22Rv1 (cell line): Measurements from ENCODE around the gene ORM1.

Experiments used
- H3K27ac ChIP-seq: fragments of 450-650 bp; 2 replicates; pipeline ENCODE4 v1.5.1; 2017
- ZFX ChIP-seq: fragments of 450-650 bp; IDR thresholded peaks from 2 replicates; pipeline ENCODE4 v1.6.1; 2017; ENCODE audit warnings: antibody characterized with exemption, borderline replicate concordance
- TF ChIP-seq, protein P1 (sequence below): fragments of 450-650 bp; IDR thresholded peaks from 2 replicates; pipeline ENCODE4 v1.5.1; 2017; ENCODE audit warnings: mild to moderate bottlenecking

The ORM1 gene

DNA sequence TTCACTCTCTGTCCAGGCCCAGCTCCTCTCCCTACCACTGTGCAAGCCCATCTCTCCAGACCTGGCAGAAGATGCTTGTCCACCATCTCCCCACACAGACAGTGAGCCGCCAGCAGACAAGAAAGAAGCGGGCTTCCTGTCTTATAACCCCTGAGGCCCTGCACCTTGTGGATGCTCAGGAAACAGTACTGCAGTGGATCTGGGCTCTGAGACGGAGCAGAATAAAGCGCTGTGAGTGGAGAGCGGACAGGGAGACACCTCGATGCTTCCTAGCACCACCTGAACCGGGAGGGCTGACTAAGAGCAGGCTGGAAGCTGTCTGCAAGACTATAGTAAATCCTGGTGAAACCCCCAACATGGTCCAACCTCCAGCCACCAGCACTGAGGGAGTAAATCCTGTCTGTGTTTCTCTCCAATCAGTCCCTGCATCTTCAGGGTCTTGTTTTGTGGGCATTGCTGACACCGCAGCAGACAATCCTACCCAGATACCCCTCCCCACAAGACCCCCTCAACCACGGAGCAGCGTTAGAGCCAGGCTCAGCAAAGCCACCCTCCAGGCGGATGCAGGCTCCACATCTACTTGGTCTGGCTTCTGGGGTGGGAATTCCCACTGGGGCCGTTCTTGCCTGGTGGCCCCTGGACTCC lies 25.5 kb downstream of the ORM1 start:
- H3K27ac ChIP-seq: no peak overlapping the region
- TF ChIP-seq ZFX: no peak
- TF ChIP-seq, protein P1, sequence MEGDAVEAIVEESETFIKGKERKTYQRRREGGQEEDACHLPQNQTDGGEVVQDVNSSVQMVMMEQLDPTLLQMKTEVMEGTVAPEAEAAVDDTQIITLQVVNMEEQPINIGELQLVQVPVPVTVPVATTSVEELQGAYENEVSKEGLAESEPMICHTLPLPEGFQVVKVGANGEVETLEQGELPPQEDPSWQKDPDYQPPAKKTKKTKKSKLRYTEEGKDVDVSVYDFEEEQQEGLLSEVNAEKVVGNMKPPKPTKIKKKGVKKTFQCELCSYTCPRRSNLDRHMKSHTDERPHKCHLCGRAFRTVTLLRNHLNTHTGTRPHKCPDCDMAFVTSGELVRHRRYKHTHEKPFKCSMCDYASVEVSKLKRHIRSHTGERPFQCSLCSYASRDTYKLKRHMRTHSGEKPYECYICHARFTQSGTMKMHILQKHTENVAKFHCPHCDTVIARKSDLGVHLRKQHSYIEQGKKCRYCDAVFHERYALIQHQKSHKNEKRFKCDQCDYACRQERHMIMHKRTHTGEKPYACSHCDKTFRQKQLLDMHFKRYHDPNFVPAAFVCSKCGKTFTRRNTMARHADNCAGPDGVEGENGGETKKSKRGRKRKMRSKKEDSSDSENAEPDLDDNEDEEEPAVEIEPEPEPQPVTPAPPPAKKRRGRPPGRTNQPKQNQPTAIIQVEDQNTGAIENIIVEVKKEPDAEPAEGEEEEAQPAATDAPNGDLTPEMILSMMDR: no peak

DNA sequence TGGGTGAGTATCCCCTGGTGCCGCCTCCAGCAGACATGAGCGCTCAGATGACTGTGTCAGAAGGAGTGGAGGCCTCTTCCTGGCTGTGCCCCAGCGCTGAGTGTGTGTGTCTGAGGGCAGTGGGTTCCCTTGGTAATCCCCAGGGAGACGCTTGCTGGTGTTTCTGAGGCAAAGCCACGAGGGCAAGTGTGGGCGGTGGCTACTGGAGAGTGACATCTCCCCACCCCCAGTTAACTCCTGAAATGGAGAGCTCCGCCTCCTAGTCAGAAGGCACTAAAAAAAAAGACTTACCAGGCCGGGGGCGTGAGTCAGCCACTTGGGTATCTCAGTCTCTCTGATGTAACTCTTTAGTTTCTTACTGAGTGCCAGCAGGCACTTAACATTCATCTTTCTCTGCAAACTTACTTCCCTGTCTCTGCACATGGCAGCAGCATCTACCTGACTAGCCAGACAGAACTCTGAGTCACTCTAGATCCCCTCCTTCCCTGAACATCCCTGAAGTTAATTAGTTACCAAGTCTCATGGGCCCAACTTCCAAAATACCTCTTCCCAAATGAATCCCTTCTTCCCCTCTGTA lies 26.1 kb downstream of the ORM1 start:
- no peak for TF ChIP-seq ZFX
- TF ChIP-seq, protein P1: no peak
- no peak overlapping the region for H3K27ac ChIP-seq

DNA sequence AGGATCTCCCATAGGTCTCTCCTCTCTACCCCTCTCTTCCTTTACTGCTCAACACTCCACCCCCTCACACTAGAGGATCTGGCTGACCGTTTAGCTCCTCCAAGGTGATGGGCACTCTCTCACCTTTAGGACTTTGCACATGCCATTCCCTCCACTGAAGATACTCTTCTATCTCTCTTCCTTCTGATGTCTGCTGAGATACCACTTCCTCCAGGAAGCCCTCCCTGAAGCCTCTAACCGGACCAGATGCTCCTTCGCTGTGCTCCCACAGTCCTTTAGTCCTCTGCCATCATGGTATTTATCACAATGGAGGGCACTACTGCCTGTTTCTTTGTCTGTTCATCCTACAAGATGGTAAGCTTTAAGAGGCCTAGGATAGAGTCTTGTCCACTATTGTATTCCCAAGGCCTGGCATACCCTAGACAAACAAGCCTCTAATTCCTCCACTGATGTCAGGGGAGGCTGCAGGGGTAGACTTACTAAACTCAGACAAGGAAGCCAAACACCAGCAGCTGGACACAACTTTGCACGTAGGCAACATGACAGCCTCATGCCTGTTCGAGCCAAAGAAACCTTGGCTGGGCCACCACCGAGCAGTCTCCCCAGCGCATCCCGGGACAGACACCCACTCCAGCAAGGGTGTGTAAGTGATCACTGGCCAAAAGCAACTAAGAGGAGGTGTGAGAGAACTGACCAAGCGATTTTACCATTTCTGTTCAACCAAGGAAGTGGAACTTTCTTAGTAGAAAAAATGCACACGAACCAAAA lies 27.0 kb downstream of the ORM1 start:
- no peak overlapping the region for H3K27ac ChIP-seq

DNA sequence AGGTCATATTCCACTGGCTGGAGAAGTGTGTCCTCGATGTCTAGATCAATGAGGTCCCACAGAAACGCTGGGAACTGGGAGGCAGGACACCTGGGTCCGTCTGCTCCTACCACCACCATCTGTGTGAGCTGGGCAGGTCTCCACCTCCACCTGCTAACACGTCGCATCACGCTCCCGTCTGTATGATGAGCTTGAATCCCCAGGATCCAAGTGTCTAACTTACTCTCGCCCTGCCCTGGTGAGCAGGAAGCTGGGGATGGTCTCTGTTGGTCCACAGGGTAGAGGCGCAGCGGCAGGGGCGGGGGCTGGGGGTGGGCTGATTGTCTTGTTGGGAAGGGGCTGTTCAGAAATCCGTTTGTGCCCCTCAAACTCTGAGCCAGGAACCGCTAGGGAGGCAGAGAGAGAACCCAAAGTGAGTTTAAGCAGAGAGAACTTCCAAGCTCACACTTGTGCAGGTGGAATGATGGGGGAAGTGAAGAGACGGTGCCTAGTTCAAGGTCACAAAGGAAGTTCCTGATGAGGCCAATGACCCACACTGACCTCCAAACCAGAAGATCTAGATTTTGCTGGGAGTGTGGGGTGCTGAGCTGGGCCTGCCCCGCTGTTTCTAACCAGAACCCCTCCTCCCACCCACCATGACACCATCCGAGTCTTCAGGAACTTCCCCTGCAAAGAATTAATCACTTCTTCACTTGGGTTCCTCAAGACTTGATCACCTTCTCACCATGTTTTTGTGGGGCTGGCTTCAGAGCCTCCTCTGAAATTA lies 27.9 kb downstream of the ORM1 start:
- H3K27ac ChIP-seq: no peak overlapping the region
- TF ChIP-seq, protein P1: no peak
- no peak for TF ChIP-seq ZFX

More for the DNA sequence above, 27.0 kb downstream of the ORM1 start:
- TF ChIP-seq, protein P1: no peak
- no peak for TF ChIP-seq ZFX

DNA sequence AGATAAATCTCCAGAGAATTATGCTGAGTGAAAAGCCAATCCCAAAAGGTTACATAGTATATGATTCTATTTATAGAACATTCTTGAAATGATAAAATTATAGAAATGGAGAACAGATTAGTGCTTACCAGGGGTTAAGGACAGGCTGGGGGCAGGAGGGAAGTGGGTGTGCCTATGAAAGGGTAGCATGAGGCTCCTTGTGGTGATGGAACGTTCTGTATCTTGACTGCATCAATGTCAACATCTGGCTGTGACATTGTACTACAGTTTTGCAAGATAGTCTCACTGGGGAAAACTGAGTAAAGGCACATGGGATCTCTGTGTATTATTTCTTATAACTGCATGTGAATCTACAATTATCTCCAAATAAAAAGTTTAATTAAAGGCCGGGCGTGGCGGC lies 29.0 kb downstream of the ORM1 start:
- H3K27ac ChIP-seq: no peak overlapping the region
- TF ChIP-seq, protein P1: no peak
- no peak for TF ChIP-seq ZFX

DNA sequence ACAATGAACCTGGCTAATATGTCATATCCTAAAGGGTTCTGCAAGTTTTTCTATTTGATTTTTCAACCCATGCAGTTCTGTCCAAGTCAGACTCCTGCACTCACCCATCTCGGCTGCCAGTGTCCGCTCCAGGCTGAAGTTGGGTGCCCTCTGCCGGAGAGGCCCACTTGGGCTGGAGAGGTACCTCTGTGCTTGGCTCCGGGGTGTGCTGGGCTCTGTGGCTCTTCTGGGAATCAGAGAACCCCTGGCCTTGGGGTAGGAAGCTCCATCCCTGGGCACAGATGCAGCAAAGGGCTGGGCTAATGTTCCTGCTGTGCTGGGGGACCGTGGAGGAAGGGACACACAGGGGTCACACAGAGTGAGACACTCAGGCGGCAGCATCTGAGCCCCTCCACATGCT lies 32.9 kb downstream of the ORM1 start:
- no peak overlapping the region for H3K27ac ChIP-seq
- no peak for TF ChIP-seq ZFX
- TF ChIP-seq, protein P1: no peak

DNA sequence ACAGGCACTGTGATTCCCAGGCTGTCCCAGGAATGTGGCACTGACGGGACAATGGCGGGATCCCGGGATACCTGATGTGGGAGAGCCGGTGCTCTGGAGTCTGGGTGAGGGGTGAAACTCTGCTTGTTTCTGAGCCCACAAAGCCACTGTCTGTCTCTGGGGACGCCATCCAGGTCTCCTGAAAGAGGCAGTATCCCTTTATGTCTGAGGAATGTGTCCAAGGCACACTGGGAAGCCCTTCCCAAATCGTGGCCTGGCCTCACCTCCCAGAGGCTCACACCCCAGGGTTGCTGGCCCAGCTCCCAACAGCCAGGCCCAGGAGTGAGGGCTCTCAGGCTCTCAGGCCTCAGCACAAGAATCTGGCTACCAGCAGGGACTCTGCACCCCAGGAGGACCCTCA lies 33.9 kb downstream of the ORM1 start:
- no peak for TF ChIP-seq ZFX
- TF ChIP-seq, protein P1: no peak
- H3K27ac ChIP-seq: no peak overlapping the region
